IPS DF 6.9 (cell line): ENCODE data around the gene GABRA5.

Experiments used
- DNase-seq: peaks from one replicate; pipeline ENCODE4 v3.0.0-alpha.2; 2013; ENCODE audit warnings: low read depth, low spot score
- H3K27ac ChIP-seq: one replicate; pipeline ENCODE4 v1.5.1; 2013; ENCODE audit warnings: low read length, control low read depth
- H3K27me3 ChIP-seq: 2 replicates; pipeline ENCODE4 v1.6.1; 2013; ENCODE audit warnings: mild to moderate bottlenecking, low read length; ENCODE audit not compliant: control insufficient read depth, insufficient read depth
- H3K36me3 ChIP-seq: 2 replicates; pipeline ENCODE4 v1.6.1; 2013; ENCODE audit warnings: low read length; ENCODE audit not compliant: control insufficient read depth, insufficient read depth
- H3K4me1 ChIP-seq: 2 replicates; pipeline ENCODE4 v1.6.1; 2013; ENCODE audit warnings: low read length; ENCODE audit not compliant: control insufficient read depth, insufficient read depth
- H3K4me3 ChIP-seq: 2 replicates; pipeline ENCODE4 v1.5.1; 2013; ENCODE audit warnings: mild to moderate bottlenecking, low read length
- H3K9me3 ChIP-seq: 2 replicates; pipeline ENCODE4 v1.6.1; 2013; ENCODE audit warnings: low read length, inconsistent platforms; ENCODE audit not compliant: control insufficient read depth, insufficient read depth
- WGBS: extraction: QIAGEN DNeasy Blood & Tissue Kit; methylation state at CpG from one replicate; pipeline ENCODE4 v1.1.7; 2013; ENCODE audit warnings: mixed read lengths, missing lambda C conversion rate; ENCODE audit not compliant: insufficient read length, insufficient coverage; 5-methylcytosine and 5-hydroxymethylcytosine counted together

Gene GABRA5

DNA sequence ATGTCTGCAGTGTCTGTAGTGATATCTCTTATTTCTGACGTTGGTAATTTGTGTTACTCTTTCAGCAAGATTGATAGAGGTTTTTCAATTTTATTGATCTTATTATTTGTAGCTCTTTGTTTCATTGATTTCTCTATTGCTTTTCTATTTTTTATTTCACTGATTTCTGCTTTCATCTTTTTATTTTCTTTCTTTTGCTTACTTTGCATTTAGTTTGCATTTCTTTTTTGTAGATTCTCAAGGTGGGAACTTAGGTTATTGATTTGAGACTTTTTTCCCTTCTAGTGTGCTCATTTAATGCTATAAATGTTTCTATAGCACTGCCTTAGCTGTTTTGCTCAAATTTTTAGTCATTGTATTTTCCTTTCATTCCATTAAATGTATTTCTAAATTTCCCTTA lies 54.6 kb downstream of the GABRA5 start:
- no CpG with 5 or more reads among the region's 1 CpG for WGBS
- Histone ChIP-seq H3K27ac (no peak overlapping the region), H3K4me1 (no peaks in the 10 kb centered on the region), H3K27me3 (no peaks in the 10 kb centered on the region), H3K4me3 (no peak overlapping the region), H3K36me3 (no peaks in the 10 kb centered on the region), H3K9me3 (no peaks in the 10 kb centered on the region)
- DNase-seq = no peak

DNA sequence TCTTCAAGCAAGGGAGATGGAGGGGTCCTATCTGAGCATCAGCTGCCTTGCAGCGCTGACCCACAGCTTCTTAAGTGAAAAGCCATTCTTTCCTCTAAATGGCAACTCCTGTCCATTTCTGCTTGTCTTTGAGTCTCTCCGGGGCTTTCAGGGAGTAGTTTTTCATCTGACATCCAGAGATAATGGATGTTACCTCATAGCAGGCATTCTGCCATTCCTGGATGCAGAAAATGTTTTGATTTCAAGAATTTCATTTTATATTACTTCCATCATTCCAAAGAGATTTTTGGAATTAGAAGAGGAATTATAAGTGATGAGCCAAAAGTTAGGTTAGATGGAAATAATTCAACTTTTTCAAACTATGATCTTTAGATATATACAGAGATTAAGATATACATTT lies 59.2 kb downstream of the GABRA5 start:
- Histone ChIP-seq H3K27me3 (no peaks in the 10 kb centered on the region), H3K27ac (no peak overlapping the region), H3K4me3 (no peak overlapping the region), H3K9me3 (no peaks in the 10 kb centered on the region), H3K4me1 (no peaks in the 10 kb centered on the region), H3K36me3 (no peaks in the 10 kb centered on the region)
- WGBS = no CpG with 5 or more reads among the region's 2 CpGs
- no peak for DNase-seq

DNA sequence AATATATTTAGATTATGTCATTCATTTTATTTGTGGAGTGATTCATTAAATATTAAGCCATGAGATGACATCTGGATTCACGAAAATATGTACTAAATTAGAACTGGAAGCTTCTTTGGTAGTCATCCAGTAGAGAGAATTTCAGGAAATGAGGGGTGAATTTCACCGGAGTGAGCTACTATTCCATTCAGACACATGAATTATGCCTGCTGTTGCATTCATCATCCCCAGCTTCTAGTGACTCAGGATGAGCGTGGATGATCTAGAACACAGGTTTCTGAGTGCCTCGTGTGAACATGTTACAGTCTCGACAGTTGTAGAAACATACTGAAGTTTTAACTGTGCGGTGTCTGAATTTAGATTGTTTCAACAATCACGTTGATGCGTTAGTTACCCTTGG lies 61.2 kb downstream of the GABRA5 start:
- no CpG with 5 or more reads among the region's 8 CpGs for WGBS
- H3K27me3 ChIP-seq = no peaks in the 10 kb centered on the region
- no peak for DNase-seq
- H3K4me1 ChIP-seq = no peaks in the 10 kb centered on the region
- H3K27ac ChIP-seq = no peak overlapping the region
- H3K9me3 ChIP-seq = no peaks in the 10 kb centered on the region
- H3K4me3 ChIP-seq = no peak overlapping the region
- H3K36me3 ChIP-seq = no peaks in the 10 kb centered on the region

DNA sequence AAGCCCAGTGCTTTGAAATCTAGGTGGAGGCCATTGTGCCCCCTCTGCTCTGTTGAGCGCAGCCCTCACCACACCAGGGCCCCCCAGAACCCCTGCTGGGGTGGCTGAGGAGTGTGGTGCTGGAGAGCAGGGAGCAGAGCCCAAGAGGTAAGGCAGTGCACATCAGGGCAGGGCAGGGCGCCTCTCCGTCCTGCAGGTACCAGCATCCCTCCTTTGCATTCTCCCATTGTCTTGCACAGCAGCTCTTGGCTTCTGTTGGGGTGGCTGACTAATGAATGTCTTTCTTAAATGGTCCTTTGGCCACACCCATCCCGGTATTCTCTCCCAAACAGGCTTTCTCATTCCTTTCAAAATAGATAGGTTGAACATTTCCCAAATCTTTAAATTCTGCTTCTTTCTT lies 62.7 kb downstream of the GABRA5 start:
- no peak overlapping the region for H3K27ac ChIP-seq
- H3K36me3 ChIP-seq = no peaks in the 10 kb centered on the region
- H3K9me3 ChIP-seq = no peaks in the 10 kb centered on the region
- no CpG with 5 or more reads among the region's 4 CpGs for WGBS
- no peaks in the 10 kb centered on the region for H3K27me3 ChIP-seq
- H3K4me3 ChIP-seq = no peak overlapping the region
- no peak for DNase-seq
- no peaks in the 10 kb centered on the region for H3K4me1 ChIP-seq

DNA sequence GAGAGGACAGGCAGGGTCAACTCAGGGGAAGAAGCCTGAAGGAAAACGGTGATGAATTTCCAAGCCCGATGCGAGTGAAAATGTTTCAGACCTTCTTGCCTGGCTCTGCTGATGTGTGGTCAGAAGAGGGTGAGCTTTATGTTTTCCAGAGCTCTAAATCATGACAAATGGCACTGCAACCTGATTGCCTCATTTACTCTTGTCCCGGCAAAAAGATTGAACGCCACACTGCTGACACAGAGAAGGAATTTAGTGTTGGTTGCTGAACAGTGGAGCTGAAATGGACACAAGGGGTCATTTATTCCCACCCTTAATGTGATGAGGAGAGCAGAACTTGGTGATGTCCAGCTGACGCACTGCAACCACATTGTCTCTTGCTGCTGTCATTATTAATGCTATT lies 68.0 kb downstream of the GABRA5 start:
- Histone ChIP-seq H3K9me3 (no peaks in the 10 kb centered on the region), H3K36me3 (peaks cover 4% of the 10 kb centered on the region; the same call in 1 of the 2 replicates), H3K27me3 (no peaks in the 10 kb centered on the region), H3K4me3 (no peak overlapping the region), H3K4me1 (no peaks in the 10 kb centered on the region), H3K27ac (no peak overlapping the region)
- no peak for DNase-seq
- no CpG with 5 or more reads among the region's 6 CpGs for WGBS

DNA sequence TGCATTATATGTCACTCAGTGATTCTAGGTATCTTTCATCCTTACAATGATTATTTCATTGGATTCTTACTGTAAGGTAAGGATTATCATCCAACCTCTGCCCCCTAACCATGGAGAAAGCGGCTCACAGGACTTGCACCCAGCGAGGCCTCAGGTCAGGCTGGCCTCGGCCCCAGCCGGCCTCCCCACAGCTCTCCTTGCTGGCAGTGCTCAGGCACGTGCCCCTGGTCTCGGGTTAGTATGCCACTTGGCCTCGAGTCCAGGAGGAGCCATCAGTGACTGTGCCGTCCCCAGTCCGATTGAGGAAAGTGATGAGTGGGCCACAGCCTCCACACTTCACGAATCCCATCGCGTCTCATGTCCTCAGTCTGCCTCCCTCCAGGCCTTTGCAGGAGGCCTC lies 68.5 kb downstream of the GABRA5 start:
- no peak for DNase-seq
- no CpG with 5 or more reads among the region's 12 CpGs for WGBS
- Histone ChIP-seq H3K27me3 (no peaks in the 10 kb centered on the region), H3K4me1 (no peaks in the 10 kb centered on the region), H3K9me3 (no peaks in the 10 kb centered on the region), H3K4me3 (no peak overlapping the region), H3K36me3 (peaks cover 4% of the 10 kb centered on the region; the same call in 1 of the 2 replicates), H3K27ac (no peak overlapping the region)

DNA sequence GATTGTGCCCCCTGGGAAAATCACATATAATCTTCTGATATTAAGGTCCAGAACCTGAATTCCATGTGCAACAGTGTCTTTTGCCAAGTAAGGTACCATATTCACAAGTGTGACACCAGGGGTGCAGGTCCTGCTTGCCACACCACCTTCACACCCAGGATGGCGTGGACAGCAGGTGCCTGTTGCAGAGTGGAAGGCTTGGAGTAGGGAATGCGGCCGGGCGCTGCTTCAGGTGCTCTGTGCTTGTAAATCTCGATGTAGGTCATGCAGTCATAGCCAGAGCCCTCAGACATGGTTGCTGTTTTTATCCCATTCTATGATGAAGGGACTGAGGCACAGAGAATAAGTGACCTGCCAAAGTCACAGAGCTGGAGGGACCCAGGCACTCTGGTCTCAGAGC lies 69.6 kb downstream of the GABRA5 start:
- no peaks in the 10 kb centered on the region for H3K9me3 ChIP-seq
- DNase-seq = no peak
- H3K4me3 ChIP-seq = no peak overlapping the region
- H3K4me1 ChIP-seq = no peaks in the 10 kb centered on the region
- peaks cover 4% of the 10 kb centered on the region; the same call in 1 of the 2 replicates for H3K36me3 ChIP-seq
- no peaks in the 10 kb centered on the region for H3K27me3 ChIP-seq
- no CpG with 5 or more reads among the region's 5 CpGs for WGBS
- no peak overlapping the region for H3K27ac ChIP-seq

DNA sequence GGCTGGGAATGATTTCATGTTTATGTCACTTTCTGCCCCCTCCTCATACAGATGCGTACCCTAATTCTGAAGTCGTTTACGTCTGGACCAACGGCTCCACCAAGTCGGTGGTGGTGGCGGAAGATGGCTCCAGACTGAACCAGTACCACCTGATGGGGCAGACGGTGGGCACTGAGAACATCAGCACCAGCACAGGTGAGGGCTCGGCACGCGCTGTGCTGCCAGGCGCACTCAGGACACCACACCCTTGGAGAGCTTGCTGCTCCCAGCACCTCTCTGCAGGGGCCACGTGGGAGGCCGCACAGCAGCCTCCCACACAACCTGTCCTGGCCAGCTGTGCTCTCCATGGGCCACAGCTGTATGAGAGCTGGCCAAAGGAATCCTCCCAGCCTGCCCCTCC lies 70.3 kb downstream of the GABRA5 start:
- Histone ChIP-seq H3K27ac (no peak overlapping the region), H3K4me3 (no peak overlapping the region), H3K4me1 (no peaks in the 10 kb centered on the region), H3K27me3 (no peaks in the 10 kb centered on the region), H3K36me3 (peaks cover 4% of the 10 kb centered on the region; the same call in 1 of the 2 replicates), H3K9me3 (no peaks in the 10 kb centered on the region)
- no peak for DNase-seq
- WGBS = no CpG with 5 or more reads among the region's 13 CpGs

DNA sequence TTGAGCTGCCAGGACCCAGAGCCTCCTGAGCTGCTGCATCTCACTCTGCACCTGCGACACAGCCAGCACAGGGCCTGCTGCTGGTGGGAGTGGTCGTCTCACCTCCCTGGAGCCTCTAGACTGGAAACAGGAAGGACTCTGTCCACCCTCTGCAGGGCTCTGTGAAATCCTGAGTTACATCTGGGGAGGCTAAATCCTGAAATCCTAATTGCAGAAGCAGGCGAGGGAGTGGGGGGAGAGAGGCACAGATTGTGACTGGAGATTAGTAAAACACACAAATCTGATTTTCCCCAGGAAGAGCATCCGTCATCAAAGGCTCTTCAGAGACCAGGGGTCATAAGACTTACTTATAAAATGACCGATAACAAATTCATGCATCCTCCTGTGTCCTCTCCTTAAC lies 72.5 kb downstream of the GABRA5 start:
- no CpG with 5 or more reads among the region's 5 CpGs for WGBS
- H3K4me1 ChIP-seq = no peaks in the 10 kb centered on the region
- H3K27me3 ChIP-seq = no peaks in the 10 kb centered on the region
- H3K36me3 ChIP-seq = peaks cover 4% of the 10 kb centered on the region; the same call in 1 of the 2 replicates
- H3K4me3 ChIP-seq = no peak overlapping the region
- no peaks in the 10 kb centered on the region for H3K9me3 ChIP-seq
- H3K27ac ChIP-seq = no peak overlapping the region
- no peak for DNase-seq

DNA sequence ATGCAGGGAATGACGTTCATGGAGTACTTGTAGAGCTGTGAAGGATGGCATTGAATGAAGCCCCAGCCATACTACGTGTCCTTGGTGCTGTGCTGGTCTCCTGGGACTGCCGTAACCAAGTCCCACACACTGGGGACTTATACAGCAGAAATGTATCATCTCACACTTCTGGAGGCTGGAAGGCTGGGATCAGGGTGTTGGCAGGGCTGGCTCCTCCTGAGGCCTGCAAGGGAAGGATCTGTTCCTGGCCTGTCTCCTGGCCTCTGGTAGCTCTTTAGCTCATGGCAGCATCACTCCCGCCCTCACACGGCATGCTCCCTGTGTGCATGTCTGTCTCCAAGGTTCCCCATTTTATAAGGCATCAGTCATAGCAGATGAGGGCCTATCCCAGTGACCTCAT lies 74.6 kb downstream of the GABRA5 start:
- Histone ChIP-seq H3K27ac (no peak overlapping the region), H3K36me3 (peaks cover 4% of the 10 kb centered on the region; the same call in 1 of the 2 replicates), H3K4me3 (no peak overlapping the region), H3K9me3 (no peaks in the 10 kb centered on the region), H3K27me3 (no peaks in the 10 kb centered on the region), H3K4me1 (no peaks in the 10 kb centered on the region)
- no CpG with 5 or more reads among the region's 5 CpGs for WGBS
- DNase-seq = no peak

DNA sequence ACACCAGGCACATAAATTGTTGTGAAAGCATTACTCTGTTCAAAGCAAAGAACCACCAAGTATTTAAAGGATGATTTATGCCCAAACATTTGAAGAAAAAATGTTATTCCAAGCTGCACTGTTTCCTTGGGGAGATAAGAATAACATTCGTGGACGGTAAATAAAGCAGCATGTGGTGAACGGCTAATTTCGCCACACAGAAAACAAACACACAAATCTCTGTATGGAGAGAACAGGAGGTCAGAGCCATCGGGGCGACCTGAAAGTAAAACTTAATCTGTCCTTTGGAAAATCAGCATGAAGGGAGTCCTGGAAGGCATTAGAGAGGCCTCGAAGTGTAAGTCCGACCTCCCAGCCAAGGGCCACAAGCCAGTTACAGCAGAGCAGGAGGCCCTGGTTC lies 77.0 kb downstream of the GABRA5 start:
- no CpG with 5 or more reads among the region's 8 CpGs for WGBS
- Histone ChIP-seq H3K4me1 (no peaks in the 10 kb centered on the region), H3K27ac (no peak overlapping the region), H3K36me3 (no peaks in the 10 kb centered on the region; the same call in 1 of the 2 replicates), H3K9me3 (no peaks in the 10 kb centered on the region), H3K4me3 (no peak overlapping the region), H3K27me3 (no peaks in the 10 kb centered on the region)
- no peak for DNase-seq
